ENCODE results near the gene SNORC. TPM values are rescaled to one million over a fixed set of nuclear protein-coding genes. Genes with fewer than 3 reads are reported as not detected.
A peak's percentile ranks its signal among the peaks of the same experiment; 100 is the strongest.

SNORC gene
- total RNA-seq, 6 donors from 2014 or later: 0.20 to 2.1 (median 1.0) TPM

DNA sequence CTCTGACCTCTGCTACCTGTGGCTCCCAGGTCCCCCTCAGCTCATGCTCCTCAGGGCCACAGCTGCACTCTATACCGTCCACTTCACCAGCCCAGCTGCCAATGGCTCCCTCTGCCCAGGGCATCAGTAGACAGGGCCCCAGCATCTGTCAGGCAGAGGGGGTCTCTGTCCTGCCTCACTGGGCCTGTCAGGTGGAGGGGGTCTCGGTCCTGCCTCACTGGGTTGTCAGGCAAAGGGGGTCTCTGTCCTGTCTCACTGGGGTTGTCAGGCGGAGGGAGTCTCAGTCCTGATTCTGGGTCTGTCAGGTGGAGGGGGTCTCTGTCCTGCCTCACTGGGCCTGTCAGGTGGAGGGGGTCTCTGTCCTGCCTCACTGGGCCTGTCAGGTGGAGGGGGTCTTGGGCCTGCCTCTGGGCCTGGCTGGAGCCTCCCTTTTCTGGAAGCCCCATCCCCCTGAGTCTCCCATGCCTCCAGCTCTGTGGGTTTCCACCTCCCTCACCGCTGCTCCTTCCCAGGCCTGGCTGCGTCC, 19.9 kb downstream of the SNORC start:
- Histone ChIP-seq H3K9me3 (no peaks in the 10 kb centered on the region), H3K4me3 (no peak overlapping the region), H3K27ac (no peak overlapping the region), H3K27me3 (no peaks in the 10 kb centered on the region), H3K4me1 (peaks cover 0 to 7% (median 0%) of the 10 kb centered on the region in 4 donors), H3K36me3 (no peaks in the 10 kb centered on the region)
- WGBS, 2 donors: 80 to 88% methylated on average over 3 to 5 of the region's 5 CpGs
- TF ChIP-seq POLR2A (IDR thresholded peaks at IDR 0.05) (no peak), POLR2AphosphoS5 (IDR thresholded peaks at IDR 0.05) (no peak), EP300 (IDR thresholded peaks at IDR 0.05) (no peak), CTCF (IDR thresholded peaks at IDR 0.05) (no peak)
- no peak for DNase-seq
- ATAC-seq (ENCODE audit: low FRiP score in 2 of 2): no peak

DNA sequence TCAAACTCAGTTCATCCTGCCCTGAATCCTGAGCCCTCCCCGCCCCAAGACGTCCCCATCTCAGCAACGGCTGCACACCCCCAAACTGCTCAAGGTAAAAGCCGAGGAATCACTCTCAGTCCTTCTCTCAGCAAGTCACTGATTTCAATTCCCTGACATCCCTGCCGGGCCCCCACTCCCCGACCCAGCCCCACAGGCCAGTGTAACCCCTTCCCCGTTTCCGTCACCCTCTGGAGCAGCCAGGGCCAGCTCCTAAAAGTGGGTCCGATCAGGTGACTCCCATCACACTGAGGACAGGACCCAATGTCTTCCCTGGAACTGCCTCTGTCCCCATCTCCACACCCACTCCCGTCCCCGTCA, 20.5 kb downstream of the SNORC start:
- Histone ChIP-seq H3K27me3 (no peaks in the 10 kb centered on the region), H3K4me1 (peaks cover 0 to 7% (median 0%) of the 10 kb centered on the region in 4 donors), H3K4me3 (no peak overlapping the region), H3K27ac (no peak overlapping the region), H3K9me3 (no peaks in the 10 kb centered on the region), H3K36me3 (no peaks in the 10 kb centered on the region)
- WGBS, 2 donors: 83 to 84% methylated on average over 11 of the region's 11 CpGs
- peak in 1 of 2 donors; percentile 44 for DNase-seq
- ATAC-seq (ENCODE audit: low FRiP score in 2 of 2): no peak
- TF ChIP-seq EP300 (IDR thresholded peaks at IDR 0.05) (no peak), POLR2A (IDR thresholded peaks at IDR 0.05) (no peak), CTCF (IDR thresholded peaks at IDR 0.05) (no peak), POLR2AphosphoS5 (IDR thresholded peaks at IDR 0.05) (no peak)

DNA sequence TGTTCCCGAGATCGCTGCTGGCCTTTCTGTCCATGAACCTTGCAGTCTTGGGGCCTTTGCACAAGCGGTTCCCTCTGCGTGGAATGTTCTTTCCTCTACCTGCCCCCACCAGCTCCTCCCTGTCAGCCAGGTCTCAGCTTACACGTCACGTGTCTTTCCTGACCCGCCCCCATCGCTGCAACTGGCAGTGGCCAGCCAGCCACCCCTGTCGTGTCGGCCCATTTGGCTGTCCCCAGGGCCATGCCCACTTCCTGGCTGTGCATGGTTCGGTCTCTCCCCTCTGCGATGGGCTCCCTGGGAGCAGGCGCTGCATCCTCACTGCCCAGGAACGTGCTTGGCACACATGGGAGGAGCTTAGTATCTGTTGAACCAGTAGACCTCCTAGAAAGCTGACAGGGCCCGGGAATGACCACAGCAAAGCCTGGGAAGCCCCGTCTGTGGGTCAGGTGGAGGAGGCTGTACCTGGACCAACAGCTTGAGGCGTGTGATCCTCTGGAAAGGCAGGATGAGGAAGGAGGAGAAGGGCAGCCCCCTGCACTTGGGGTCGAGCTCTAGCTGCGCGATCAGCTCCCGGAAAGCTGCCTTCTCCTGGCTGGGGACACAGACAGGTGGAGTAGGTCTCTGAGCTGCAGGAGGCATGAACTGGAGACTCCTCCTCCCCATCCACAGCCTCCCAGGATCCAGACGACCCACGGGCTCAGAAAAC, 21.0 kb downstream of the SNORC start:
- no peaks in the 10 kb centered on the region for H3K36me3 ChIP-seq
- no peaks in the 10 kb centered on the region for H3K27me3 ChIP-seq
- TF ChIP-seq POLR2A (IDR thresholded peaks at IDR 0.05) (no peak), EP300 (IDR thresholded peaks at IDR 0.05) (no peak), CTCF (IDR thresholded peaks at IDR 0.05) (no peak), POLR2AphosphoS5 (IDR thresholded peaks at IDR 0.05) (no peak)
- ATAC-seq (ENCODE audit: low FRiP score in 2 of 2): peak in 1 of 2 donors; percentile 32
- H3K27ac ChIP-seq: no peak overlapping the region
- DNase-seq: peak; percentile 66 to 69
- 30 to 42% methylated on average over 19 to 23 of the region's 23 CpGs for WGBS, 2 donors
- H3K4me3 ChIP-seq: no peak overlapping the region
- H3K9me3 ChIP-seq: no peaks in the 10 kb centered on the region
- peaks cover 0 to 7% (median 0%) of the 10 kb centered on the region in 4 donors for H3K4me1 ChIP-seq

GRCh38 chr2:232891621-232892071, 21.6 kb downstream of the SNORC start:
- Histone ChIP-seq H3K4me3 (no peak overlapping the region), H3K36me3 (no peaks in the 10 kb centered on the region), H3K4me1 (peaks cover 0 to 7% (median 0%) of the 10 kb centered on the region in 4 donors), H3K27ac (no peak overlapping the region), H3K27me3 (no peaks in the 10 kb centered on the region), H3K9me3 (no peaks in the 10 kb centered on the region)
- no peak for ATAC-seq (ENCODE audit: low FRiP score in 2 of 2)
- TF ChIP-seq EP300 (IDR thresholded peaks at IDR 0.05): no peak
- no peak for TF ChIP-seq POLR2AphosphoS5 (IDR thresholded peaks at IDR 0.05)
- no peak for TF ChIP-seq POLR2A (IDR thresholded peaks at IDR 0.05)
- no peak for TF ChIP-seq CTCF (IDR thresholded peaks at IDR 0.05)
- DNase-seq: peak in 1 of 2 donors; percentile 45
- 82 to 84% methylated on average over 8 to 11 of the region's 11 CpGs for WGBS, 2 donors
